ENCODE data around the gene PTPRT. TPM values are rescaled to one million over a fixed set of nuclear protein-coding genes. Genes with fewer than 3 reads are reported as not detected.

PTPRT gene
- total RNA-seq, 1 donor from 2014 or later: not detected

- DNase-seq (ENCODE audit: low spot score): no peak
These were observed 550.6 kb downstream of the PTPRT start for GRCh38 chr20:42639140-42639539.

GRCh38 chr20:42635699-42636411, 553.9 kb downstream of the PTPRT start:
- no peak for DNase-seq (ENCODE audit: low spot score)

- DNase-seq (ENCODE audit: low spot score): no peak
These were observed 555.5 kb downstream of the PTPRT start for GRCh38 chr20:42634156-42634555.

- DNase-seq (ENCODE audit: low spot score): no peak
These were observed 561.0 kb downstream of the PTPRT start for GRCh38 chr20:42628683-42629082.

- DNase-seq (ENCODE audit: low spot score): no peak
These were observed 576.6 kb downstream of the PTPRT start for GRCh38 chr20:42613076-42613475.

- DNase-seq (ENCODE audit: low spot score): no peak
These were observed 577.5 kb downstream of the PTPRT start for GRCh38 chr20:42611889-42612837.

- no peak for DNase-seq (ENCODE audit: low spot score)
These were observed 578.3 kb downstream of the PTPRT start for GRCh38 chr20:42611423-42611822.

GRCh38 chr20:42610070-42610469, 579.6 kb downstream of the PTPRT start:
- no peak for DNase-seq (ENCODE audit: low spot score)

- no peak for DNase-seq (ENCODE audit: low spot score)
These were observed 580.1 kb downstream of the PTPRT start for GRCh38 chr20:42609618-42610017.

- no peak for DNase-seq (ENCODE audit: low spot score)
These were observed 584.4 kb downstream of the PTPRT start for GRCh38 chr20:42604998-42605956.

- DNase-seq (ENCODE audit: low spot score): no peak
These were observed 586.1 kb downstream of the PTPRT start for GRCh38 chr20:42603655-42604054.

GRCh38 chr20:42598581-42598980, 591.1 kb downstream of the PTPRT start:
- no peak for DNase-seq (ENCODE audit: low spot score)

- no peak for DNase-seq (ENCODE audit: low spot score)
These were observed 594.1 kb downstream of the PTPRT start for GRCh38 chr20:42595625-42596024.

- DNase-seq (ENCODE audit: low spot score): no peak
These were observed 595.0 kb downstream of the PTPRT start for GRCh38 chr20:42594659-42595058.

- DNase-seq (ENCODE audit: low spot score): no peak
These were observed 595.7 kb downstream of the PTPRT start for GRCh38 chr20:42594011-42594410.

GRCh38 chr20:42589976-42590639, 599.6 kb downstream of the PTPRT start:
- no peak for DNase-seq (ENCODE audit: low spot score)

- DNase-seq (ENCODE audit: low spot score): no peak
These were observed 600.9 kb downstream of the PTPRT start for GRCh38 chr20:42588847-42589246.

GRCh38 chr20:42587427-42587826, 602.3 kb downstream of the PTPRT start:
- no peak for DNase-seq (ENCODE audit: low spot score)

- DNase-seq (ENCODE audit: low spot score): no peak
These were observed 608.4 kb downstream of the PTPRT start for GRCh38 chr20:42581311-42581710.

GRCh38 chr20:42576167-42576566, 613.5 kb downstream of the PTPRT start:
- DNase-seq (ENCODE audit: low spot score): no peak

All from mesenteric fat pad (tissue), 1 donor.